ENCODE measurements around the gene USP27X. TPM values are rescaled to one million over a fixed set of nuclear protein-coding genes. Genes with fewer than 3 reads are reported as not detected.

USP27X gene
- 2.9 and 3.9 TPM in 2 replicates for total RNA-seq

DNA sequence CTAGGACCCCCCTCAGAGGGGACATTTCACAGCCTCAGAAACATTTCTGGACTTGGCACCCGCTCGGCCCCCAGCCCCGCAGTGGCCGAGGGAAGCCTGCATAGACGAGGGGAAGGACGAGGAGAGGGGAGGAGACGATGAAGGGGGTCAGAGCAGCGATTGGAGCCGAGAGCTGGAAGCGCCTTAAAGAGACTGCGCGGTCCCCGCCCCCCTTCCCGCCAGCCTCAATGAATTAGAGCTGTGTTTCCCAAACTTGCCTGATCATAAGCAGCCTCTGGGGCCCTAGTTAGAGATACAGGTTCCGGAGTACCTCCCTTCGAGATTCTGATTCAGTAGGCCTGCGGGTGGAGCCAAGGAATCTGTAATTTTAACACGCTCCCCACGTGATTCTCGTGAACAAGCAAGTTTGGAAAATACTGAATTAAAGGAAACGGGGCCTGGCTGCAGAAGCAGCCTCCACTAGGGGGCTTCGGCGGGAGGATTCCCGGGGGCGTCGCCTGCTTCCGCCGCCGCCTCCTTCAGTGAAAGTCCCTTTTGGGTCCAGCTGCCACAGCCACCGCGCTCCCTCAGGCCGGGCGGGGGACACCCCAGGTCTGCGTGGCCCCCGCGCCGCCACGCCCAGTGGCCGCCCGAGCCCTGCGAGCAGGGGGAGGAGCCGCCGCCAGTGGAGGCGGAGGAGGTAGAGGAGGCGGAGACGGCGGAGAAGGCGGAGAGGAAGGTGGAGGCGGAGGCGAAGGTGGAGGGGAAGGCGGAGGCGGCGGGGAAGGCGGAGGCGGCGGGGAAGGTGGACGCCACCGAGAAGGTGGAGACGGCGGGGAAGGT is at the start of gene USP27X:
TSS of gene USP27X (plus strand) at position 651 of the 822 bp plus-strand sequence. CDS start 824 bp downstream, outside the sequence.

DNA sequence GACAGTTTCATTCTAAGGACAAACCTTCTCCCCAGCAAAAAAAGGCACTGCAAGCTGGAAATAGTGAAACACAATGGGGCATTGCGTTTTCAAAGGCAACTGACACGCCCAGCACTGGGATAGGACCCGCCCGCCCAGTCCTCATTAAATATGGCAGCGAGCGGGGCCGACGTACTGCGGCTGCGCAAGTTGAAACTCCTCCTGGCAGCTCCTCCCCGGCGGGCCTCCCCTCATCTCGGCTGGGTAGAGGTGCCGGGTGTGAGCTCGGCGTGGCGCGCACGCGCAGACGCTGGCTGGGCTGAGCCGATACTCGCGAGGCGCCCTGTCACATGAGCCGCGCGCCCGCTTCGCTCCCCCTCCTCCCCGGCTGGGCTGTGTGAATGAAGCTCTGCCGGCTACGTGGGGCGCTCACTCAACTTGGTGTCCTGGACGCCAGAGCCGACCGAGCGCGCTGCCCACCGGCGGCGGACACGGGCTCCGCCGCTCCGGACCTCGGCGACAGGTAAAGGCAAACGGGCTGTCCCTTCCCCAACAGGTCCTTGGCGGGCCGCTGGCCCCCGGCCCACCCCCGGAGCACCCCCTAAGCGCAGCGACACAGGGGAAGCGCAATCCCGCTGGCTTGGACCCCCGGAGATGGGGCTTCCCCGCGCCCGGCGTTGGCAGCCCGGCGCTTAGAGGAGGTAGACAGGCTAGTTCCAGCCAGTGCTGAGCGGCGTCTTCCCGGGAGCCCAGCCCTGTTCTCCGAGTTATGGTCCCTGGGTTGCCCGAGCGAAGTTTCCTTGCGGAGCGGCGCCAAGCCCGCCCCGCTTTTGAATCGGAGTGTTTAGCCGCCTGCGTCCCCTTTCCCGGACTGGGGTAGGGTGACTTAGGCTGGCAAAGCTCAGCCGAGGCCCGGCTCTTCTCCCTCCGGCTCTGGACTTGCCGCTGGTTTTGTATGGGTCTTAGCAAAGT is 43.3 kb downstream of the USP27X start, which contains the start of gene CLCN5:
TSS of gene CLCN5 (plus strand) at position 306 of the 951 bp plus-strand sequence. CDS start 2,703 bp downstream, outside the sequence.

Other genes with a start within 250 kb of the USP27X start
- gene PAGE1, start 183.5 kb upstream of the USP27X start, total RNA-seq = not detected in 2 replicates
- not detected in 2 replicates for gene PAGE4, start 50.2 kb upstream of the USP27X start, total RNA-seq
- 7.8 and 11.8 TPM in 2 replicates for gene CLCN5, start 43.1 kb downstream of the USP27X start, total RNA-seq

Measured in vein endothelial cell (primary cell).